ENCODE measurements around the gene SLC35G4. TPM values are rescaled to one million over a fixed set of nuclear protein-coding genes. Genes with fewer than 3 reads are reported as not detected.
"Not testable (repeated sequence)": the region's sequence is repeated elsewhere in the genome, so short reads cannot be mapped to it uniquely, and the experiment has no call there.

The SLC35G4 gene
- total RNA-seq (not detected), polyA plus RNA-seq (ENCODE audit: insufficient read depth, low read depth, low replicate concordance) (not detected)
- long read RNA-seq, donor 1, partial matches to known transcripts = 0 of 1 reads
- long read RNA-seq, donor 1, other reads (novel, unspliced or antisense) = 0 of 1 reads
- long read RNA-seq, donor 2 = 0 reads

GRCh38 chr18:11609488-11609887, at the start of gene SLC35G4:
TSS of gene SLC35G4 (plus strand) at chr18:11609596. CDS start at chr18:11609596, 0 bp downstream.
- H3K36me3 ChIP-seq (ENCODE audit: low read depth, missing control alignments); DNase-seq; H3K27ac ChIP-seq; H3K27me3 ChIP-seq; intact Hi-C loops (cut with DNase I; ENCODE audit: low total_unique reads); H3K4me3 ChIP-seq; H3K4me1 ChIP-seq; H3K9me3 ChIP-seq: not testable (repeated sequence)
- 93 to 94% methylated on average over 3 to 7 of the region's 9 CpGs for WGBS, 2 donors

- 65 to 68% methylated on average over 4 of the region's 4 CpGs for WGBS, 2 donors
- intact Hi-C loops (cut with DNase I; ENCODE audit: low total_unique reads) = no loop called here
- TF ChIP-seq CTCF (IDR thresholded peaks at IDR 0.05) = no peak
- no peak for TF ChIP-seq POLR2A (IDR thresholded peaks at IDR 0.05)
- Histone ChIP-seq H3K4me1 (no peaks in the 10 kb centered on the region), H3K36me3 (ENCODE audit: low read depth, missing control alignments) (no peaks in the 10 kb centered on the region), H3K27me3 (no peaks in the 10 kb centered on the region), H3K27ac (no peak overlapping the region), H3K4me3 (no peak overlapping the region), H3K9me3 (no peaks in the 10 kb centered on the region)
- no peak for DNase-seq
Observed at GRCh38 chr18:11561293-11561692, 48.1 kb upstream of the SLC35G4 start.

GRCh38 chr18:11565716-11566115, 43.7 kb upstream of the SLC35G4 start:
- TF ChIP-seq POLR2A (IDR thresholded peaks at IDR 0.05) = no peak
- no peak for TF ChIP-seq CTCF (IDR thresholded peaks at IDR 0.05)
- H3K4me1 ChIP-seq = no peaks in the 10 kb centered on the region
- intact Hi-C loops (cut with DNase I; ENCODE audit: low total_unique reads) = no loop called here
- H3K36me3 ChIP-seq (ENCODE audit: low read depth, missing control alignments) = no peaks in the 10 kb centered on the region
- H3K27me3 ChIP-seq = no peaks in the 10 kb centered on the region
- DNase-seq = no peak
- no peak overlapping the region for H3K27ac ChIP-seq
- H3K9me3 ChIP-seq = no peaks in the 10 kb centered on the region
- WGBS, 2 donors = 73 to 80% methylated on average over 3 to 5 of the region's 5 CpGs
- no peak overlapping the region for H3K4me3 ChIP-seq

GRCh38 chr18:11566236-11566965, 43.0 kb upstream of the SLC35G4 start:
- no peak for TF ChIP-seq CTCF (IDR thresholded peaks at IDR 0.05)
- TF ChIP-seq POLR2A (IDR thresholded peaks at IDR 0.05) = no peak
- WGBS, 2 donors = 83 to 86% methylated on average over 5 of the region's 5 CpGs
- Histone ChIP-seq H3K4me3 (no peak overlapping the region), H3K36me3 (ENCODE audit: low read depth, missing control alignments) (no peaks in the 10 kb centered on the region), H3K27me3 (no peaks in the 10 kb centered on the region), H3K27ac (no peak overlapping the region), H3K9me3 (no peaks in the 10 kb centered on the region), H3K4me1 (no peaks in the 10 kb centered on the region)
- intact Hi-C loops (cut with DNase I; ENCODE audit: low total_unique reads) = no loop called here
- DNase-seq = no peak

- H3K9me3 ChIP-seq = no peaks in the 10 kb centered on the region
- no peak for TF ChIP-seq POLR2A (IDR thresholded peaks at IDR 0.05)
- TF ChIP-seq CTCF (IDR thresholded peaks at IDR 0.05) = no peak
- WGBS, 2 donors = 54 to 70% methylated on average over 7 of the region's 7 CpGs
- H3K36me3 ChIP-seq (ENCODE audit: low read depth, missing control alignments) = no peaks in the 10 kb centered on the region
- H3K27me3 ChIP-seq = no peaks in the 10 kb centered on the region
- intact Hi-C loops (cut with DNase I; ENCODE audit: low total_unique reads) = no loop called here
- no peak overlapping the region for H3K27ac ChIP-seq
- DNase-seq = no peak
- H3K4me3 ChIP-seq = no peak overlapping the region
- H3K4me1 ChIP-seq = no peaks in the 10 kb centered on the region
Observed at GRCh38 chr18:11567396-11567795, 42.0 kb upstream of the SLC35G4 start.

Data from testis (tissue), 5 donors.